KG1 (cell line): ENCODE data around the gene ADAM15.

Experiments used
- DNase-seq: peaks from one replicate; lab custom pipeline; 2025; lab: John Stamatoyannopoulos, UW

ADAM15 gene

DNA sequence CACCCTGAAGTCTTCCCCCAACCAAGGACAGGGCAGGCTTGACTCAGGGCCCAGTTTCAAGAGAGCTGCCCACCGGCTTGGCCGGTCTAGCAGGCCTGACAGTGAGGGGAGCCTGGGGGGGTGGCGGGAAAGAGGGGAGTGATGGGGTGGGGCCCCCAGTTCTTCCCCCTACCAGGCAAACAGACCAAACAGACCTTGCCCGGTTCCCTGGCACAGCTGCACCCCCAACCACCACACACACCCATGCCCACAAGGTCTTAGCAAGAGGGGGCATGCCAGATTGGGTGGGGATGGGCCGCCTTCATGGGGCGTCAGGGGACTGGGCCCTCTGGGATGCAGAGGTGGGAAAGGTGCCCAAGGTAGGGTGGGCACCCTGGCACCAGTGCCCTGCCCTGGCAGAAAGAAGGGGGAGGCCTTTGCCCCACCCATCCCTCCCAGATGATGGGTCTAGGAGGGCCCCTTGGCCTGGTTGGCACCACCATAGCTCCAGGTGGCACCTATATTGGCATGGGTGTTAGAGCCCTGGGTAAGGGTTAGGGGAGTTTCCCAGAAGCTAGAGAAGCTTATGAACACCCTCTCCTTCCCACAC is 39.6 kb upstream of the ADAM15 start:
- no peak for DNase-seq

DNA sequence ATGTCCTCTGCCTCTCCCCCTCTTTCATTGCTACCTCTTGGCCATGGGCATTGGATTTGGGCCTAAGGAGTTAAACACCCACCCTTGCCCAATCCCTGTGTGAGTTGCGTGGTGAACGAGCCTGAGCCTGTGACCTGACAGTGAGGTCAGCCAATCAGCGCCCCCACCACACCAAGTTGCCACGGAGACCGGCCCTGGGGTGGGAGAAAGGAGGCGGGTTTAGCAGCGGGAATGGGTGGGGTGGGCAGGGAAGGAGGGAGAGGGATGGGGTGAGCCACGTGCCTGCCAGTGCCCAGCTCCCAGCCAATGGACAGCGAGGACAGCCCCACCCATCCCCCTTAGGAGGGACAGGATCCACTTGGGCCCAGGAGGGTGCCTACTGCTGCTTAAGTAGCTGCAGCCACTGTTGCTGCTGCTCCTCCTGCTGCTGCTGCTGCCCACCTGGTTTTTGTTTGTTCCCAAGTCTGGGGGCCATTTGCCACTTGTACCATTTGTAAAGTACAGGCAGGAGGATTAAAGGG is 39.0 kb upstream of the ADAM15 start:
- no peak for DNase-seq

DNA sequence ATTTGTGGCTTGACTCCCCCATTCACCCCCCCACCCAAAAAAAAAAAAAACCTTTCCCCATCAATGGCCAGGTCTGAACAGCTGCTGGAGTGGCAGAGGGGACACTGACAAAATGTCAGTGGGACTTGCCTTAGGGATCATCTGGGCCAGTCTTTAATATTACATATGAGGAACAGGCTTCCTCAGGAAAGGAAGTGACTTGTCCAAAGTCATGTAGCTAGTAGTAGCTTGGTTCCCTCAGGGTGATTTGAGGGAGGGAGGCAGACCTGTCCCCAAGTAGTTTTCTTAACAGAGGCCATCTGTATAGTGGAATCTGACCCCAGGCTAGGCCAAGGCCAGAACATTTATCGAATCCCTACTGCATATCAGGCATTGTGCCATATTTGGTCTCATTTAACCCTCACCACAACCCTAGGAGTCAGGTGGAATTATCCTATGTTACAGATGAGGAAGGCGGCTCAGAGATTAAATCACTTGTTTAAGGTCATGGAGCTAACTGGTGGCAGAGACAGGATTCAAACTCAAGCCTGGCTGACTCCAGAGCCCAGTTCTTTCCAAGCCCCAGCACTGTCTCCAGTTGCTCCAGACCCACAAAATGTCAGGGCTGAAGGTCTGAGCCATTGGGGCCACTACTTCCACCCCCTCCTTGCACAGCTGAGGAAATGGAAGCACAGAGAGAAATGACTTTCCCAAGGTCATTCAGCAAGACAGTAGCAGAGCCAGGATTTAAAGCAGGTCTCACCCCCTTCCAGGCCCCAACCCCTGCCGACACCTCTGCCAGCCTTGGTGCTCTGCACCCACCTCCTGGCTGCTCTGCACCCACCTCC is 38.1 kb upstream of the ADAM15 start:
- DNase-seq = no peak

- no peak for DNase-seq
These were observed 37.5 kb upstream of the ADAM15 start for GRCh38 chr1:155013632-155014031.

- no peak for DNase-seq
These were observed 36.2 kb upstream of the ADAM15 start for GRCh38 chr1:155014709-155015508.

DNA sequence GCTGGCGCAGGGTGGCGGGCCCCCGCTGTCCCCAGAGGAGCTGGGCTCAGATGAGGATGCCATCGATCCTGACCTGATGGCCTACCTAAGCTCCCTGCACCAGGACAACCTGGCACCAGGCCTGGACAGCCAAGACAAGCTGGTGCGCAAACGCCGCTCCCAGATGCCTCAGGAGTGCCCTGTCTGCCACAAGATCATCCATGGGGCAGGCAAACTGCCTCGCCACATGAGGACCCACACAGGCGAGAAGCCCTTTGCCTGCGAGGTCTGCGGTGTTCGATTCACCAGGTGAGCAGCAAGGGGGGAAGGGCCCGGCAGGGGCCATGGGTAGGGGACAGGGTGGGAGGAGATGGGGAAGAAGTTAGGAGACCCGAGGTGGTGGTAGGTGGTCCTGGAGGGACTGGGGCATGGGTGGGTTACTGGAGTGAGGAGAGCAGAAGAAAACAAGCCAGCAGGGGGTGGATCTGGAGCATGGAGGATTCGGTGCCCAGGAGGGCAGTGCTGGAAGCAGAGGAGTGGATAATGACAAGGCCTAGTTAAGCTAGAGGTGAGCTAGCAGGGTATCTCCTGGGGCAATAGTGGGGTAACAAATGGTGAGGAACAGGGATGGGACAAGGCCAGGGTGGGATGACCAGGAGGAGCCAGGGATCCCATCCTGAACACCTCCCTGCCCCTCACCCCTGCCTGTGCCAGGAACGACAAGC is 35.4 kb upstream of the ADAM15 start:
- DNase-seq = no peak

DNA sequence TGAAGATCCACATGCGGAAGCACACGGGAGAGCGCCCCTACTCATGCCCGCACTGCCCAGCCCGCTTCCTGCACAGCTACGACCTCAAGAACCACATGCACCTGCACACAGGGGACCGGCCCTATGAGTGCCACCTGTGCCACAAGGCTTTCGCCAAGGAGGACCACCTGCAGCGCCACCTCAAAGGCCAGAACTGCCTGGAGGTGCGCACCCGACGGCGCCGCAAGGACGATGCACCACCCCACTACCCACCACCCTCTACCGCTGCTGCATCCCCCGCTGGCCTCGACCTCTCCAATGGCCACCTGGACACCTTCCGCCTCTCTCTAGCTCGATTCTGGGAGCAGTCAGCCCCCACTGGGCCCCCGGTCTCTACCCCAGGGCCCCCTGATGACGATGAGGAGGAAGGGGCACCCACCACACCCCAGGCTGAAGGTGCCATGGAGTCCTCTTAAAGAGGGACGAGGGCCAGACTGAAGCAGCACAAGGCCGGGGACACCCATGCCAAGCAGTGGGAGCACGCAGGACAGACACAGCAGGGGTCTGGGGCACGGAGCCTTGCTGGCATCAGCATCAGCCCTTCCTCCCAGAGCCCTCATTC is 34.8 kb upstream of the ADAM15 start:
- no peak for DNase-seq

GRCh38 chr1:155017041-155017945 is 33.8 kb upstream of the ADAM15 start:
- peak; percentile 67 for DNase-seq

DNA sequence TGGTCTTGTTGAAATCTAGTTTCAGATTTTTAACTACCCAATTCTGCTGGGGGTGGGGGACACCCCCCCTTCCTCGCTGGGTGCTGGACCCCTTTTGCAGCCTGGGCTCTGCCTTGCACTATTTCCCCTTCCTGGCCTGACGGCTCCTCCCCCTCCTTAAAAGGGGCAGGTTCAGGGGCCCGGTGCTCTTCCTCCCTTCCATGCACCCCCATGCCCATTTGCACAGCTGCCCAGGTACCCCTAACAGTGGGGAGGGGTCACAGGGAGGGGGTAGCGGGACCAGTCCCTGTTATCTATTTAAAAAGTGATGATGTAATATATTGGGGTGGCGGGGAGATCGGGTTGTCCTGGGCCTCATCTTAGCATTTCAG is 33.2 kb upstream of the ADAM15 start:
- no peak for DNase-seq

GRCh38 chr1:155018617-155019348 is 32.3 kb upstream of the ADAM15 start:
- DNase-seq = no peak

DNA sequence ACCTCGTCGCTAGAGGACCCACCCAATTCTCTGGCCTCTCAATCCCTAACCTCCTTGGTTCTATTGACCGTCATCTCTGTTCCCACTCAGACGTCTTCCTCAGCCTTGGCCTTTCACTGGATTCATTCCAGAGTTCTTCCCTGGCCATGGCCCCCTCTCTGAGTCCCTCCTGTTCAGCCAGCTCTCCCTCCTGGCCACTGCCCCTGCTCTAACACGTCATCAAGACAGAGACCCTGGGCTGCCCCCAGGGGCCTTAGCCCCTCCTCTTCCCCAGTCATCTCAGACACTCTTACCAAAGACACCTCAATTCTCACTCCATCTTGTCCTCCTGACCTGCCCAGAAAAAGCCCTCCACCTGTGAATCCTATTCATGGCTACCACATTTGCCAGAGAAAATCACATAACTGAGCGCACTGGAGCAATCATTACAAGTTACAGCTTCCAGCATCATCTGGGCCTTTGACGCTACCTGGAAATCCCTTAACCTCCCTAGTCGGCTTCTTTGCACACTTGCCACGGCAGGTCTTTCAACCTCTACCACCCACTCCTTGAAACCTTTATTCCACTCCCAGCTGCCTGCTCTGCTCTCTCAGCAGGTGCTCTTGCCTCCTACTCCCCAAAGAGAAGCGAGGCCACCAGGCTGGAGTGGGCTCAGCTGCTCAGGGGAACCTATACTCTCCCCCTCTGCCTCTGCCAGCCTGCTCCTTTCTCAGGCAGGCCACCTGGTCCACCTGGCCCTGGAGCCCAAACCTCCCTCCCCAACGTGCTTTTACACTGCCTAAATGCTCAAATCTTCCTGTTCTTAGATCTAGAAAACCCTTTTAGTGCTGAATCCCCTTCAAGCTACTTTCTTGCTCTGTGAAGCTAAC is 31.5 kb upstream of the ADAM15 start:
- no peak for DNase-seq

DNA sequence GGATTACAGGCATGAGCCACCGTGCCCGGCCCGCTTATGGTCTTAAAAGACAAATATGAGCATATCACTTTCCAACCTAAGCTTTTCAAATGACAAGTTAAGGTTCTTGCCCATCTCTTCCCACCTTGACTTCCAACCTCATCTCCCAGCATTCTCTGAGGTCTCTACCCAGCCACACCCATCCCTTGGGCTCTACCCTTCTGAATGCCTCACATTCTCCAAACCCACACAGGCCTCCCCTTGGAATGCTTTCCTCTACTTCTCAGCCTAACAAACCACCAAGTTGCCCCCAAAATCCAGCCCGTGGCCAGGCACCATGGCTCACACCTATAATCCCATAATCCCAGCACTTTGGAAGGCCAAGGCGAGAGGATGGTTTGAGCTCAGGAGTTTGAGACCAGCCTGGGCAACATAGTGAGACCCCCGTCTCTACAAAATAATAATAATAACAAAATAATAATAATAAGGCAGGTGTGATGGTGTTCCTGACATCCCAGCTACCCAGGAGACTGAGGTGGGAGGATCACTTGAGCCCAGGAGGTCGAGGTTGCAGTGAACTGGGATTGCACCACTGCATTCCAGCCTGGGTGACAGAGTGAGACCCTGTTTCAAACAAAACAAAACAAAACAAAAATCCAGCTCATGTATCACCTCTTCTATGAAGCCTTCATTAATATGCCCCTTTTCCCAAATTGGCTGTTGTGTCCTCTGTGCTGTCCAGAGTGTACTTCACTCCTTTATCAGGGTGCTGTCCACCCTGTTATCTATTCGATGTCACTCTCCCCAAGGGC is 28.8 kb upstream of the ADAM15 start:
- DNase-seq = no peak

DNA sequence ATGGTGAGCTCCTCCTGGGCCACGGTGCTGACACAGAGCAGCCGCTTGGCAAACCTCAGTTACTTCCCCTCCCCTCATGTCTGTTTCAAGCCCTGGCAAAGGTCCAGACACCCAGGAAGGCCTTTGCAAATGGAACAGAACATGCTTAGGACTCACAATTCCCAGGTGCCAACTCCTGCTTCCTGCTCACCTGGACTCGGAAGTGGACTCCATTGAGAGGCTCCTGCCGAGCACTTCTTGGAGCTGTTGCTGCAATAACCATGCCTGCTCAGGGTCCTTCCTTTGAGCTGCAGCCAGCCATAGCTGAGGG is 28.2 kb upstream of the ADAM15 start:
- no peak for DNase-seq

DNA sequence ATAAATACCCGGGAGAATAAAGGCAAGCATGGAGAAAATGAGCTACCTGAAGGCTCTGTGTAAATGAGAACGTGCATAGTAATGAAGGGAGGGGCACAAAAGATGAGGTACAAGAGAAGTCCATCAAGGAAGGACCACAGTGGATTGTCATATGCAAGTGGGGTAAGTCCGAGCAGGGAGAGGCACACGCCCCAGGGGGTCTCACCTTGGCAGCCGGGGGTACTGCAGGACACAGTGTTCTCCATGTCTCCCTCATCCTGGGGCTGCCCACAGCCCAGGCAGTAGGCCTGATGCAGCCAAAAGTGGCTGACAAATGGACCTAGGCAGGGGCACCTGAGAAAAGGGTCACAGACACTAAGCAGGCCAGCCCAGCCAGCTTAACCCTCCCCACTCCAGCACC is 27.5 kb upstream of the ADAM15 start:
- no peak for DNase-seq

- no peak for DNase-seq
These were observed 26.8 kb upstream of the ADAM15 start for GRCh38 chr1:155024315-155024714.

- DNase-seq = no peak
These were observed 25.0 kb upstream of the ADAM15 start for GRCh38 chr1:155026154-155026553.

GRCh38 chr1:155026588-155026987 is 24.5 kb upstream of the ADAM15 start:
- DNase-seq = no peak

DNA sequence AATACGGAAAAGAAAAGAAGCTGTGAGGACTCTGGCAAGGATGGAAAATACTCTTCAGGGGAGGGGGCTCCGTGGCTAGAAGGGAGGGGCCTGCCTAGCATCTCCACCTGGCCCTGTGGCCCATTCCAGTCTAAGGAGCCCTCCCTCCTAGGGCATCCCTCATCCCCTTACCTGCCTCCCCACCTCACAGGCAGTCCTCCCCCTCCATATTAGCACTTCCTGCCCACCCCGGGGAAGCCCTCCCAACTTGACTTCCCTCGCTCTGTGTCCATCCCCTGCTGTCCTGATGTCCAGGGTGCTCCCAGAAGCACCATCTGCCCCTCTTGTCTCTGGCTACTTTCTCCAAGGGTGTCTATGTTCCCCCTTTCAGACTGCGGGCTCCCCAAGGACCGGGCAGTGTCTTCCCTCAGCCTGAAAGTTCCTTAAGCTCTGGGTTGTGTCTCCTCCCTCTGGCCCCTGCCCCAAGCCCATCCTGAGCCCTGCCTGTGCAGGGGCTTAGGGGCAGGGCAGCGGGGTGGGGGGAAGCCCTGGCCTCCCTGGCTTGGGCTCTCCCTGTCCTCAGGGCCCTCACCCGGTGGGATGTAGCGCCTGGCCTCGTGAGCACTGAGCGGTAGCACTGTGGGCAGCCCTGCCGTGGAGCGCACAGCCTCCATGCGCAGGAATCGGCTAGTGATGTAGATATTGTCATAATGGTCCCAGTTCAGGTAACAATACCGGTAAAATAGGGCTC is 21.4 kb upstream of the ADAM15 start:
- DNase-seq = no peak
